IPS DF 4.7 (cell line): Measurements from ENCODE around the gene RGS4.

Source experiments
- DNase-seq: peaks from one replicate; pipeline ENCODE4 v3.0.0-alpha.2; 2013; ENCODE audit warnings: low spot score; ENCODE audit errors: extremely low read depth

Gene RGS4

GRCh38 chr1:163102590-163102989 lies 33.4 kb downstream of the RGS4 start:
- DNase-seq: no peak

- DNase-seq: no peak
Observed at GRCh38 chr1:163104385-163105099, 35.4 kb downstream of the RGS4 start.

DNA sequence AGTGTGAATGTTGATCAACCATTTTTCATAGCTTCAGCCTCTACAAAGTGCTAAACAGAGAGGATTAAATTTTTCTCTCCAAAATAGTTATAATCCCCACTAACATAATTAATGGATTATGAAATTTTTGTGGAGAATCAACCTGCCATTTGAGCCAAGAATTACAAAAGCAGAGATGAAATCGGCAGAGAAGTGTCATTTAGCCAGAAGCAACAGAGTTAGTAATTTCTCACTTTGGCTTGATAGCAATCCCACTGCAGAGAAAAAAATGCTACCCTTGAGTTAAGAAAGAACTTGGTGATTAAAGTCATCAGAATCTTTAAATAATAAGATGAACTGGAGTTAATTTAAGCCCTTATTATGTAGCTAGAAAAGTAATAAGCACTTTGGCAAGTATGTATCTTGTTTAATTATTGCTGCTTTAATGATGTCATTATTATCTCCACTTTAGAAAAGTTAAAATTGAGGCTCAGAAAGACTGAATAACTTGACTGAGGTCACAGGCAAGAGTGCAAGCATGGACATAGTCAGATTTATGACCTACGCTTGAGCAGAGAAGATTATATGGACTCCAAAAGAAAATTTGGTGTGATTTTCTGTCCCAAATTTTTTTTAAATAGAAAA lies 37.3 kb downstream of the RGS4 start:
- DNase-seq: no peak

DNA sequence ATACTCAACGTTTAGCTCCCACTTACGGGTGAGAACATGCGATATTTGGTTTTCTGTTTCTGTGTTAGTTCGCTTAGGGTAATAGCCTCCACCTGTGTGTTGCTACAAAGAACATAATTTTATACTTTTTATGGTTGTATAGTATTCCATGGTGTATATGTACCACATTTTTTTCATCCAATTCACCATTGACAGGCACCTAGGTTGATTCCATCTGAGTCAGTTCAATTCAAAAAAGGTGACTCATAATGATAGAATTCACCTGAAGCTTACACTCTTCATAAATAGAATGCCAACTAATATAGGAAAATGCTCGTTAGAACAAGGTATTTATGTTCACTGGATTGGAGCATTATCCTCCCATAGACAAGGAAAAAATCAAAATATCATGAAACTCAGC lies 38.5 kb downstream of the RGS4 start:
- no peak for DNase-seq

- no peak for DNase-seq
Observed at GRCh38 chr1:163115887-163116286, 46.7 kb downstream of the RGS4 start.

DNA sequence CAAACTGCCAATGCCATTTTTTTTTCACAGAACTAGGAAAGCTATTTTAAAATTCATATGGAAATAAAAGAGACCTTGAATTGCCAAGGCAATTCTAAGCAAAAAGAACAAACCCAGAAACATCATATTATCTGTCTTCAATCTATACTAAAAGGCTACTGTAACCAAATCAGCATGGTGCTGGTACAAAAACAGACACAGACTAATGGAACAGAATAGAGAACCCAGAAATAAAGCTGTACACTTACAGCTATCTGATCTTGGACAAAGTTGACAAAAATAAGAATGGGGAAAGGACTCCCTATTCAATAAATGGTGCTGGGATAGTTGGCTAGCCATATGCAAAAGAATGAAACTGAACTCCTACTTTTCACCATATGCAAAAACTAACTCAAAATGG lies 50.5 kb downstream of the RGS4 start:
- no peak for DNase-seq

GRCh38 chr1:163120372-163120771 lies 51.2 kb downstream of the RGS4 start:
- no peak for DNase-seq

- DNase-seq: no peak
Observed at GRCh38 chr1:163124812-163125211, 55.7 kb downstream of the RGS4 start.
